ENCODE measurements around the gene RABGAP1L.

Gene RABGAP1L

GRCh38 chr1:174982971-174983689, 823.8 kb downstream of the RABGAP1L start:
- DNase-seq = no peak

GRCh38 chr1:174984952-174985351, 825.6 kb downstream of the RABGAP1L start:
- no peak for DNase-seq

GRCh38 chr1:174988539-174988938, 829.2 kb downstream of the RABGAP1L start:
- DNase-seq = no peak

GRCh38 chr1:174988986-174989385, 829.7 kb downstream of the RABGAP1L start:
- DNase-seq = no peak

DNA sequence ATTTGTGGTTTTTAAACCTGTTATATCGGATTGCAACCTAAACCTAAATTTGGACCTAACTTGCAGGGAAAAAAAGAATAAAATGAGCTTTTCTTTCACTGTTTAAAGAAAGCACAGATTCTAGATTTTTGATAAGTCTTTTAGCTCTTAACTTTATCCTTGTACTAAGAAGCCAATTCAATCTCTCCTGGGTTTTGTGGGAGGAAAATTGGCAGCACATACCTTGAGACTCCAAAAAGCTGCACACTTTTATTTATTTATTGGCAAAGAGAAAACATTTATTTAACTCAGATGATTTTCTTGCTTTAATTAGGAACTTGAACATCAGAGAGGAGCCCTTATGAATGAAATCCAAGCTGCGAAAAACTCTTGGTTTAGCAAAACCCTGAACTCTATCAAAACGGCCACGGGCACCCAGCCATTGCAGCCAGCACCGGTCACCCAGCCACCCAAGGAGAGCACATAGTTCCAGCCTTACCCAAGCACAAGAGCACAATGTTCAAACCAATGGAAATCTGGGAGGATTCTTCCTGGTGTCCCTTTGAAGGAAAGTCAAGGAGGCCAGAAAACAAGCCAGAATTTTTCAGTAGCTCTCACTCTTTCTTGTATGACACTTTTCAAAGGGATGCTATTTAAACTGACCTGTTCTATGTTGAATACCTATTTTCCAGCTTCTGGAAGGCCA, 830.4 kb downstream of the RABGAP1L start:
- DNase-seq = no peak

- DNase-seq = no peak
Observed at GRCh38 chr1:174990382-174990999, 831.2 kb downstream of the RABGAP1L start.

DNA sequence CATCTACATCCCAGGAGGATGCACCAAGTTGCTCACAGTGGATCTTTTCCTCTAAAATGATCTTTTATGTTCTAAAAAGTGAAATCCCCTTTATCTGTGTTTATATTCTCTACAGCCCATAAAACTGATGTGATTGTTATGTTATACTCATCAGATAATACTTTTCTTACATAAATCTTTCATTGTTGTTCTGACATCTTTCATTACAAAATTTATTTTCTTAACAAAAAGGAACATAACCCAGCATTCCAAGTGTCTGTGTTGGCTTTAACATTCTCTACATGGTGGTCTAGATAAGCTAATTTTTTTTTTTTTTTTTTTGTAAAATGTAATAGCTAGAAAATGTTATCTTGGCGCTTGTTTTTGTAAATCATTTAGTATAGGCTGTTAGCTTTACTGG, 832.2 kb downstream of the RABGAP1L start:
- no peak for DNase-seq

GRCh38 chr1:174995121-174995520, 835.8 kb downstream of the RABGAP1L start:
- no peak for DNase-seq

DNA sequence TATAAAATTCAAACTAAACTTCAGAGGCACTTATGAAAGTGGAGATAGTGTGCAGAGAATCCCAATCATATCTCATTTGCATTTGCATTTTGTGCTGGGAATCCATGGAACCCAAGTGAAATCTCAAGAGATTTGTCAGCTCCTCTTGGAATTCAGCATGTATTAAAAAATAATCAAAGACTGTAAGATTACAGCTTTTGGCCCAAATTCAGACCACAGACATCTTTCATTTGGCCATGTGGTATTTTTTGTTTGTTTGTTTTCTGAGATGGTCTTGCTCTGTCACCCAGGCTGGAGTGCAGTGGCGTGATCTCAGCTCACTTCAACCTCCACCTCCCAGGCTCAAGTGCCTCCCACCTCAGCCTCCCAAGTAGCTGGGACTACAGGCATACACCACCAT, 836.6 kb downstream of the RABGAP1L start:
- no peak for DNase-seq

DNA sequence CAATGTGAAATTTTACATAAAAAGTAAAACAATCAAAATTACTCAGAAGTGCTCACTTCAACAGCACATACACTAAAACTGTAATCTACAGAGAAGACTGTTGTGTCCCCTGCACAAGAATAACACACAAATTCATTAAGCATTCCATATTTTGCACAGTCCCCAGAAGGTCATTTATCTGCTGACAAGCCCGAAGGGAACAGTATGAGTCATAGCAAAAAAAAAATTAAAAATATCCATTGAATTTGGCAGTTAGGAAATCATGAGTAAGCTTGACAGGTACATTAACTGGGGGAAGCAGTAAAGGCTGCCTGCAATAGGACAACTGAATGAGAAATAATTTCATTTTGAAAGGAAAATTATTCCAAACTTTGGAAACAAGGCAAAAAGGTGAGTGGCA, 837.2 kb downstream of the RABGAP1L start:
- no peak for DNase-seq

GRCh38 chr1:174997041-174997440, 837.7 kb downstream of the RABGAP1L start:
- no peak for DNase-seq

- DNase-seq = peak; percentile 26
Observed at GRCh38 chr1:174998569-174999215, 839.4 kb downstream of the RABGAP1L start.

DNA sequence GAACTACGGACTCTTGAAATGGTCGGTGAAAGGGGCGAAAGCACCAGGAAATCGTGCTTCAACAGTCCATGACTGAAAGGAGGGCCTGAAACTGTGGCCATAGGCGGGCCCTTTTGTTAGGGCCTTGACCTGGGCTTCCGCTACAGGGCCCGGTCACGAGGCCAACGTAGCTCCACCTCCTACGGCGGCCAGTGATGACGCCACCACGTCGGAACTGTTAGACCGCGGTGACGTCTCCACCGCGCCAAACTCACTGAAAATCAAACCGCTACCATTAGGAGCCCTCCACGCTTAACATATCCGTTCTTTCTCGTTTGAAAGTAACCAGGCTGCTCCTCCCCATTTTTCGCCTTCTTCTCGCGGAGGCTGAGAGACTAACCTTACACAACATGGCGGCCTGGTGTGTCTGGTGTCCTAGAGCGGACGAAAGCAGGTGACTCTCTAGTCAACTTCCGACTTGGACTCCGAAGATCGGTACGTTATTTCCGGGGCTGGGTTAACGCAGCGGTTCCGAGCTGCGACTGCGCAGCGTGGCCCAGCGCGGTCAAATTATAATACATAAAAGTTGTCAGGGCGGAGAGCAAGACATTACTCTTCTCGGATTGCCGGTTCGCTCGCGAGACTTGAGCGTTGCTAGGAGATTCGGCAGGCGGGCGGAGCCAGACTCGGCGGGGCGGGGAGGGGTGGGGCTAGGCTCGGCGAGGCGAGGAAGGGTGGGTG, 840.1 kb downstream of the RABGAP1L start:
- DNase-seq = peak; percentile 97

GRCh38 chr1:174999936-175000696, 840.8 kb downstream of the RABGAP1L start, which contains the start of gene CACYBP:
Gene CACYBP, plus strand, starts transcription at chr1:174999947. Its CDS starts 234 bp downstream, at chr1:175000181.
- peak; percentile 38 for DNase-seq

- DNase-seq = no peak
Observed at GRCh38 chr1:175000697-175001187, 841.4 kb downstream of the RABGAP1L start.

- no peak for DNase-seq
Observed at GRCh38 chr1:175002910-175003517, 843.7 kb downstream of the RABGAP1L start.

DNA sequence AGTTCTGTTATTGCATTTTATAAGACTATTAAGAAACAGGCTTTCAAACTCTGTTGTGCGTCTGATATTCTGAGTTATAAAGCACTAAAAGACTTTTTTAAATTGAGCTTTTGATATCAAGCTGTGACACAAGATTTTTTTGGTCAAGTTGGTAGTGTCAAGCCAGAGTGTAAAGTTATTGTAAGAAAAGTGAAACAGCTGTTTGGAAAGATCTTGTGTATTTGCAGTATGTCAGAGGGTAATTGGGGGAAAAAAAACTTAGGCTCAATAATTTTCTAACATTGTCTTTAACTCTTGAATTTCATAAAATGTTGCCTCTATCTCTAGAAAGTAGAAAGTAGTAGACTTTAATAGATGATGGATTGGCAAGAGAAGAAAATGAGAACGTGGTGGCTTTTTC, 844.2 kb downstream of the RABGAP1L start:
- DNase-seq = no peak

DNA sequence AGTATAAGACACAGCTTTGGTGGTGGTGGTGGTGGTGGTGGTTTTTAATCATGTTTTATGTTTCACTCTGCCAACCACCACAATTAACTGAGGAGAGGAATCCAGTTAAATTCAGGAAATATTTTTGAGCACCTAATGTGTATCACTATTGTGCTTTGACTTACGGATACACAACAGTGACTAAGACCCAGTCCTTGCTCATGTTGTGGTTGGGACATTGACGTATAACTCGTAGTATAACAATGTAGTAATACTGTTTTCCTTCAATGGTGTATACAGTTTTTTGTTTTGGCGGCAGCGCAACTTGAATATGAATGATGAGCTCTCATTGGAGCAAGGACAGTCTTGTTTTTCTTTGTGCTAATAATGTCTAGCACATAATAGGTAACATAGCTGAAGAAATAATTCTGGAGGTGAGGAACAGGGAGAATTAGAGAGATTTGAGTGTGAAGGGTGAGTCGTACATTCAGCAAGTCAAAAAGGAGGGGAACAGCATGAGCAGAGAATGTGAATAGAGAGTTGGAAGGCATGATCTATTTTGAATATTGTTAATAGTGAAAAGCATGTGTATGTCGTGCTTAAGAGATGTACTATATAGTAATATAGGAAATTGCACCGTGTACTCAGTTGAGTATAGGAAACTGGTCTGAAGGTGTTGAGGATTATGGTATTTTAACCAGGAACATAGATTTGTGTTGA, 845.9 kb downstream of the RABGAP1L start:
- DNase-seq = no peak

- DNase-seq = no peak
Observed at GRCh38 chr1:175009532-175009931, 850.2 kb downstream of the RABGAP1L start.

DNA sequence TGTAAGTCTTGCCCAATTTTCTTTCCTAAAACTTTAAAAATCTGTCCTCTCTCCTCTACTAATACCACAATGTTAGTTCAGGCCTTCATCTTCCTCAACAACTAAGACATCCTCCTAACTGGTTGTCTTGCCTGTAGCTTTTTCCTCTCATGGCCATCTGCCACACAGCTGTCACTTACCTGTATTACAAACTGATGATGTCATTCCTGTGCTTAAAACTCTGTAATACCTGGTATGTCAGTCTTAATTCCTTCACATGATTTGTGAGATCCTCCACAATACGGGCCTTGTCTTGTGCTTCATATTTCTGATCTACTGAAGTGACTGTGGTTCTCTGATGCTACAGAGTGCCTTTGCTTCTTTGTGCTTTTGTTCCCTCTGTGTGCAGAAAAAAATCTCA, 854.1 kb downstream of the RABGAP1L start:
- no peak for DNase-seq

- DNase-seq = no peak
Observed at GRCh38 chr1:175015243-175015642, 855.9 kb downstream of the RABGAP1L start.

Measured in stimulated activated CD4-positive, alpha-beta T cell treated with anti-CD3 and anti-CD28 coated beads, Interleukin-12 subunit alpha, Interleukin-12 subunit beta, amount 100 ng/mL, for 4 hours (primary cell).